ENCODE data around the gene KDM4C. TPM values are rescaled to one million over a fixed set of nuclear protein-coding genes. Genes with fewer than 3 reads are reported as not detected.

The KDM4C gene
- total RNA-seq, 1 donor from 2014 or later: 14.7 TPM

DNA sequence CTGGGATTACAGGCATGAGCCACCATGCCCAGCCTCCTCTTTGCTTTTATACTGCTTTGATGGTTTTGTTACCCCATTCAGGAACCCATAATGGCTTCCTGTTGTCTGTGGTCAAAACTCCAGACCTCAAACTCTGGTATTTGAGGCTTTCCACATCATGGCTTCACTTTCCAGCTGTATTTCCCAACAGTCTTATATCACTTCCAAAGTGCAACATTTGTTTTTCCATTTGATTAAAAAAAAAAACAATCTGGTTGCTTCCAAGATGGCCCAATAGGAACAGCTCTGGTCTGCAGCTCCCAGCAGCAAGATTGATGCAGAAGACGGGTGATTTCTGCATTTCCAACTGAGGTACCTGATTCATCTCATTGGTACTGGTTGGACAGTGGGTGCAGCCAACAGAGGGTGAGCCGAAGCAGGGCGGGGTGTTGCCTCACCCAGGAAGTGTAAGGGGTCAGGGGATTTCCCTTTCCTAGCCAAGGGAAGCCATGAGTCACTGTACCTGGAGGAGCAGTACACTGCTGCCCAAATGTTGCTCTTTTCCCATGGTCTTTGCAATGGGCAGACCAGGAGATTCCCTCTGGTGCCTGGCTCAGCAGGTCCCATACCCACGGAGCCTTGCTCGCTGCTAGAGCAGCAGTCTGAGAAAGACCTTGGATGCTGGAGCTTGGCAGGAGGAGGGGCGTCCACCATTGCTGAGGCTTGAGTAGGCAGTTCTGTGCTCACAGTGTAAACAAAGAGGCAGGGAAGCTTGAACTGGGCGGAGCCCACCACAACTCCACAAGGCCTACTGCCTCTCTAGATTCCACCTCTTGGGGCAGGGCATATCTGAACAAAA is 458.4 kb downstream of the KDM4C start:
- no peak for TF ChIP-seq CTCF (IDR thresholded peaks at IDR 0.05; ENCODE audit: insufficient read depth, low read length, poor library complexity, severe bottlenecking)
- DNase-seq (ENCODE audit: low read depth): no peak
- no peak overlapping the region for H3K4me3 ChIP-seq (ENCODE audit: low read depth, low read length)
- no peaks in the 10 kb centered on the region for H3K27me3 ChIP-seq (ENCODE audit: control insufficient read depth, insufficient read depth, low read length)
- H3K36me3 ChIP-seq (ENCODE audit: control insufficient read depth, insufficient read depth, low read length): no peaks in the 10 kb centered on the region

- no peak overlapping the region for H3K4me3 ChIP-seq (ENCODE audit: low read depth, low read length)
- no peak for TF ChIP-seq CTCF (IDR thresholded peaks at IDR 0.05; ENCODE audit: insufficient read depth, low read length, poor library complexity, severe bottlenecking)
- H3K36me3 ChIP-seq (ENCODE audit: control insufficient read depth, insufficient read depth, low read length): no peaks in the 10 kb centered on the region
- no peaks in the 10 kb centered on the region for H3K27me3 ChIP-seq (ENCODE audit: control insufficient read depth, insufficient read depth, low read length)
- DNase-seq (ENCODE audit: low read depth): peak; percentile 45
These were observed 466.2 kb downstream of the KDM4C start for GRCh38 chr9:7223981-7224380.

Other genes with a start within 250 kb of the KDM4C start
- gene GLDC, start 112.2 kb upstream of the KDM4C start, total RNA-seq: 10.3 and 17.3 TPM in 2 replicates

All from kidney epithelial cell (primary cell).